ENCODE measurements around the gene KCNH2. TPM values are rescaled to one million over a fixed set of nuclear protein-coding genes. Genes with fewer than 3 reads are reported as not detected.
A peak's percentile ranks its signal among the peaks of the same experiment; 100 is the strongest.

The KCNH2 gene
- total RNA-seq, 2 experiments from 2014 or later = not detected

DNA sequence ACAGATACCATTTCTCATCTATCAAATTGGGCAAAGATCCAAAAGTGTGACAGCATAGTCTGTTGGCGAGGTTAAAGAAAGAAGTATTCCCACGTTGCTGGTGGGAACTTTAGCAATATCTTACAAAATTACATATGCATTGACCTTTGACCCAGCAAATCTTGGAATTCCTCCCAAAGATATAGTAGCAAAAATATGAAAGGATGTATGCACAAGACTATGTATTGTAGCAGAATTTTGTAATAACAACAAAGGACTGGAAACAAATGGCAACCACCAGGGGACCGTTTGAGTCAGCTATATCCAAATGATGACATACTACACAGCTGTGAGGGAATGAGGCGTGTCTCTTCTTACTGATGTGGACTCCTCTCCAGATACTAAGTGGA lies 50.2 kb downstream of the KCNH2 start:
- H3K27ac Mint-ChIP-seq = no peak overlapping the region

GRCh38 chr7:150927157-150927955 lies 50.8 kb downstream of the KCNH2 start:
- DNase-seq = no peak
- ChIA-PET POLR2A (no interaction called here), CTCF (interaction anchor here (1.8 kb wide), 1 partner anchor 29 kb away, joined by 8 read pairs; no protein-coding TSS in a partner anchor)
- Mint-ChIP-seq H3K4me3 (no peak overlapping the region), H3K4me1 (ENCODE audit: low read depth) (peaks cover 28% of the 10 kb centered on the region), H3K36me3 (ENCODE audit: low read depth) (no peaks in the 10 kb centered on the region), H3K27me3 (ENCODE audit: low read depth) (peaks cover 47% of the 10 kb centered on the region), H3K9me3 (ENCODE audit: insufficient read depth) (no peaks in the 10 kb centered on the region), H3K27ac (no peak overlapping the region)
- ATAC-seq = no peak

More for the DNA sequence above, 50.2 kb downstream of the KCNH2 start:
- ChIA-PET CTCF (no interaction called here), POLR2A (no interaction called here)
- no peak overlapping the region for H3K4me3 Mint-ChIP-seq
- ATAC-seq = no peak
- H3K9me3 Mint-ChIP-seq (ENCODE audit: insufficient read depth) = no peaks in the 10 kb centered on the region
- H3K36me3 Mint-ChIP-seq (ENCODE audit: low read depth) = no peaks in the 10 kb centered on the region
- peaks cover 41% of the 10 kb centered on the region for H3K27me3 Mint-ChIP-seq (ENCODE audit: low read depth)
- peaks cover 28% of the 10 kb centered on the region for H3K4me1 Mint-ChIP-seq (ENCODE audit: low read depth)
- DNase-seq = no peak

DNA sequence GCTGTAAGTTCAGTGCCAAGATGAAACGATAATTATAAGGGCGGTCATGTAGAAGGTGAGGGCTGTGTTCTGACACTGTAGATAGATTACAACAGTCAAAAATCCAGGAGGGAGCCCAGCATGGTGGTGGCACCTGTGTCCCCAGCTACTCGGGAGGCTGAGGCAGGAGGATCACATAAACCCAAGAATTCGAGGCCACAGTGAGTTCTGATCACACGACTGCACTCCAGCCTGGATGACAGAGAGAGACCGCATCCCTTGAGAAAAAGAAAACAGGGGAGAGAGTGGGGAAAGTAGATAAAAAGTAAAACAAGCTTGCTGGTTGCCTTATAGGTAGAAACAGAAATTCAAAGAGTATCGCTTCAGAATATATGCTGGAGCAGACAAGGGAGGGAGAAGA lies 52.1 kb downstream of the KCNH2 start:
- DNase-seq (no peak), ATAC-seq (no peak)
- ChIA-PET POLR2A (no interaction called here), CTCF (interaction anchor here (1.1 to 1.8 kb wide), 2 partner anchors 11 to 28 kb away, joined by 3 to 8 read pairs; no protein-coding TSS in a partner anchor)
- Mint-ChIP-seq H3K4me1 (ENCODE audit: low read depth) (peaks cover 23% of the 10 kb centered on the region), H3K27ac (no peak overlapping the region), H3K9me3 (ENCODE audit: insufficient read depth) (no peaks in the 10 kb centered on the region), H3K36me3 (ENCODE audit: low read depth) (no peaks in the 10 kb centered on the region), H3K4me3 (no peak overlapping the region), H3K27me3 (ENCODE audit: low read depth) (peaks cover 46% of the 10 kb centered on the region)

DNA sequence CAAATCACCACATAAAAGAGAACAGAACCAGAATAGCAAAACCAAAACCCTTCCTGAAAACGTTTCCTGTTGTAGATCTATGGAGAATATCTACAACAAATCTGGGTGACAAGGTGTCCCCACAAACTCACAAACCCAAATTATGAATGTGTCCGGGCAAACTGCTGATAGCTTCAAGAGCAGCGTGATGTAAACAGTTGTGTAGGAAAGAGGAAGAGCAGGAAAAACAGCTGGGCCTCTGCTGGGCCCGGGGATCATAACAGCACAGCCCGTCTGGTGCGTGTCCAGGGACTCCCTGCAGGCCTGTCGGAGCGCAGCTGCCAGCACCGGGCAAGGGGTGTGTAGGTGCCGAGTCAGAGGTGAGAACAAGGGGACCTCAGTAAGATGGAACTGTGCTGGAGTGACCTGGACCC lies 53.7 kb downstream of the KCNH2 start:
- peaks cover 19% of the 10 kb centered on the region for H3K4me1 Mint-ChIP-seq (ENCODE audit: low read depth)
- ChIA-PET CTCF (interaction anchor here (4.1 kb wide), 1 partner anchor 26 kb away, joined by 11 read pairs; no protein-coding TSS in a partner anchor), POLR2A (no interaction called here)
- no peak overlapping the region for H3K27ac Mint-ChIP-seq
- no peaks in the 10 kb centered on the region for H3K9me3 Mint-ChIP-seq (ENCODE audit: insufficient read depth)
- peak; percentile 57 for ATAC-seq
- DNase-seq = no peak
- peaks cover 52% of the 10 kb centered on the region for H3K27me3 Mint-ChIP-seq (ENCODE audit: low read depth)
- H3K36me3 Mint-ChIP-seq (ENCODE audit: low read depth) = no peaks in the 10 kb centered on the region
- H3K4me3 Mint-ChIP-seq = no peak overlapping the region

DNA sequence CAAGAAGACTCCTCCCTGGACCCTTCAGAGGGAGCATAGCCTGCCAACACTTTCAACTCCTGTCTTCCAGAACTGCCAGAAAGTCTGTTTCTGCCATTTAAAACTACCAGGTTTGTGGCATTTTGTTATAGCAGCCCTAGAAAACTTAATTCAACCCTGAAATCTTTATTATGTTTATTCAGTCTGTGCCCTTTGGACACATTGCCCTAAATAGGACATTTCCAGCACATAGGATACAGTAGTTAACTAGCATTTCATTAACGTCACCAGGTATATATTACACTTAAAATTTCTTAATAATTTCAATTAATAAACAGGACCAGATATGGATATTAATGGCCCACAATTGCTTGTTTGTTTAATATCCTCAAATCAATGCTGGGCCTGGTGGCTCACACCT lies 54.3 kb downstream of the KCNH2 start:
- no peak for DNase-seq
- POLR2A ChIA-PET = no interaction called here
- H3K36me3 Mint-ChIP-seq (ENCODE audit: low read depth) = no peaks in the 10 kb centered on the region
- peaks cover 52% of the 10 kb centered on the region for H3K27me3 Mint-ChIP-seq (ENCODE audit: low read depth)
- CTCF ChIA-PET = interaction anchor here (4.1 kb wide), 1 partner anchor 25 kb away, joined by 11 read pairs; no protein-coding TSS in a partner anchor
- H3K4me3 Mint-ChIP-seq = no peak overlapping the region
- no peak overlapping the region for H3K27ac Mint-ChIP-seq
- peaks cover 19% of the 10 kb centered on the region for H3K4me1 Mint-ChIP-seq (ENCODE audit: low read depth)
- no peak for ATAC-seq
- no peaks in the 10 kb centered on the region for H3K9me3 Mint-ChIP-seq (ENCODE audit: insufficient read depth)

- H3K4me3 Mint-ChIP-seq = no peak overlapping the region
- peaks cover 19% of the 10 kb centered on the region for H3K4me1 Mint-ChIP-seq (ENCODE audit: low read depth)
- no peak for DNase-seq
- H3K36me3 Mint-ChIP-seq (ENCODE audit: low read depth) = no peaks in the 10 kb centered on the region
- peaks cover 51% of the 10 kb centered on the region for H3K27me3 Mint-ChIP-seq (ENCODE audit: low read depth)
- ChIA-PET POLR2A (no interaction called here), CTCF (interaction anchor here (1.0 to 4.1 kb wide), 3 partner anchors 25 to 95 kb away, joined by 3 to 11 read pairs (median 3); no protein-coding TSS in a partner anchor)
- no peak overlapping the region for H3K27ac Mint-ChIP-seq
- no peak for ATAC-seq
- no peaks in the 10 kb centered on the region for H3K9me3 Mint-ChIP-seq (ENCODE audit: insufficient read depth)
These were observed 54.9 kb downstream of the KCNH2 start for GRCh38 chr7:150923196-150923595.

DNA sequence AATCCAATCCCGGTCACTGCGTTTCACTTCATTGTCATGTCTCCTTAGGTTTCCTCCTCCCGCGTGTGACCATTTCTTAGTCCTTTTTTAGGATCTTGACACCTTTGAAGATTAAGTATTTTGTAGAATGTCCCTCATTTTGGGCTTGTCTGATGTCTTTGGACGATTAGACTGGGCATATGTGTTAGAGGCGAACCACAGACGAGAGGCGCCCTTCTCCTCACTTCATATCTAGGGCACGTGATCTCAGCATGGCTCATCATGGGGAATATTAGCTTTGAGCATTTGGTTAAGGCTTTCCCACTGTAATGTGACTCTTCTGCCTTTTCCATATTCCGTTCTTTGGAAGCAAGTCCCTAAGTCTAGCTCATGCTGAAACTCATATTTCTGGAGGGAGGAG lies 59.0 kb downstream of the KCNH2 start:
- DNase-seq (no peak), ATAC-seq (no peak)
- ChIA-PET POLR2A (no interaction called here), CTCF (interaction anchor here (0.7 to 2.1 kb wide), 3 partner anchors 21 to 44 kb away, joined by 3 to 7 read pairs (median 4); no protein-coding TSS in a partner anchor)
- Mint-ChIP-seq H3K9me3 (ENCODE audit: insufficient read depth) (no peaks in the 10 kb centered on the region), H3K36me3 (ENCODE audit: low read depth) (no peaks in the 10 kb centered on the region), H3K4me1 (ENCODE audit: low read depth) (peaks cover 10% of the 10 kb centered on the region), H3K27ac (no peak overlapping the region), H3K27me3 (ENCODE audit: low read depth) (peaks cover 56% of the 10 kb centered on the region), H3K4me3 (no peak overlapping the region)

- ChIA-PET POLR2A (no interaction called here), CTCF (interaction anchor here (1.0 to 1.4 kb wide), 2 partner anchors 20 to 100 kb away, joined by 3 read pairs; no protein-coding TSS in a partner anchor)
These were observed 59.7 kb downstream of the KCNH2 start for GRCh38 chr7:150918378-150918777.

GRCh38 chr7:150917969-150918368 lies 60.2 kb downstream of the KCNH2 start:
- Mint-ChIP-seq H3K9me3 (ENCODE audit: insufficient read depth) (no peaks in the 10 kb centered on the region), H3K27me3 (ENCODE audit: low read depth) (peaks cover 63% of the 10 kb centered on the region), H3K36me3 (ENCODE audit: low read depth) (no peaks in the 10 kb centered on the region), H3K4me3 (no peak overlapping the region), H3K4me1 (ENCODE audit: low read depth) (peaks cover under 1% of the 10 kb centered on the region), H3K27ac (no peak overlapping the region)
- ATAC-seq (no peak), DNase-seq (no peak)
- CTCF ChIA-PET = interaction anchor here (1.0 to 1.4 kb wide), 2 partner anchors 19 to 100 kb away, joined by 3 read pairs; no protein-coding TSS in a partner anchor
- POLR2A ChIA-PET = no interaction called here

More at GRCh38 chr7:150918378-150918777, 59.7 kb downstream of the KCNH2 start:
- DNase-seq (no peak), ATAC-seq (no peak)
- Mint-ChIP-seq H3K4me1 (ENCODE audit: low read depth) (peaks cover 5% of the 10 kb centered on the region), H3K4me3 (no peak overlapping the region), H3K27ac (no peak overlapping the region), H3K36me3 (ENCODE audit: low read depth) (no peaks in the 10 kb centered on the region), H3K27me3 (ENCODE audit: low read depth) (peaks cover 62% of the 10 kb centered on the region), H3K9me3 (ENCODE audit: insufficient read depth) (no peaks in the 10 kb centered on the region)

DNA sequence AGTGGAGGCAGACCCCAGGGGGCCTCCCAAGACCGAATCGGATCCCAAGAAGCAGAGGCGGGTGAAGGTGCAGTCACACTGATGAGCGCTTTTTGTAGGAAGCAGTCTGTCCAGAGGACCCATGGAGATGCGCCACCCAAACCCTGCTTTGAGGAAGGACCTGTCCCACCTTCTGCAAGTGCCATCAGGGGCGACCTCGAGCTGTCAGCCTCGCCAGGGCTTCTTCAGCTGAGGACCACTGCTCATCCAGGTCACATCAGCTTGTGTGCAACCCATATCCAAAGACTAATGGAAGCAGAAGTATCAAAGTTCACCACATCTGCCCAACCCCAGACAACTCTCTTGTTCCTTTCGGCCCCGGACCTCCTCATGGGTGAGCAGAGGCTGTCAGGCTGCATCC lies 61.5 kb downstream of the KCNH2 start:
- Mint-ChIP-seq H3K27ac (no peak overlapping the region), H3K4me1 (ENCODE audit: low read depth) (no peaks in the 10 kb centered on the region), H3K36me3 (ENCODE audit: low read depth) (no peaks in the 10 kb centered on the region), H3K27me3 (ENCODE audit: low read depth) (peaks cover 60% of the 10 kb centered on the region), H3K9me3 (ENCODE audit: insufficient read depth) (no peaks in the 10 kb centered on the region), H3K4me3 (no peak overlapping the region)
- ChIA-PET CTCF (no interaction called here), POLR2A (interaction anchor here (0.6 kb wide), 1 partner anchor 1845 kb away, joined by 3 read pairs; no protein-coding TSS in a partner anchor)
- DNase-seq (no peak), ATAC-seq (no peak)

DNA sequence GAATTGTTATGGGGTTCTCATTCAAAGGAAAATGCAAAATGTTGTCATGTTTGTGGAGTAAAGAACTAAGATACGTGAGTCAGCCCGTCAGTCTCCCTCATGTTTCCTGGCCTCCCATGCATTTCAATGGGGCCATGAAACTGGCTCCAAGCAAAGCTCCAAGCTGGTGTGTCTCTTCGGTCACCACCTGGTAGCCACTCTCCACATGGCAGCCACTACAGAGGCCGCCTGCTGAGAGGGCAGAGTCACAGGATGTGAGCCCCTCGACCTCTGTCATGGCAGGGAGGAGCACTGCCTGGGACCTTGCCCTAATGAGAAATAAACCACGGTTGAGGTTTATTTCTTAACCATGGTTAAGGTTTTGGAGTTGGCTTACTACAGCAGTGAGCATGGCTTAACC lies 63.2 kb downstream of the KCNH2 start:
- Mint-ChIP-seq H3K36me3 (ENCODE audit: low read depth) (no peaks in the 10 kb centered on the region), H3K4me1 (ENCODE audit: low read depth) (peaks cover 4% of the 10 kb centered on the region), H3K27ac (no peak overlapping the region), H3K9me3 (ENCODE audit: insufficient read depth) (no peaks in the 10 kb centered on the region), H3K27me3 (ENCODE audit: low read depth) (peaks cover 65% of the 10 kb centered on the region), H3K4me3 (no peak overlapping the region)
- no peak for DNase-seq
- ChIA-PET CTCF (interaction anchor here (1.2 to 1.4 kb wide), 2 partner anchors 11 to 74 kb away, joined by 3 read pairs; no protein-coding TSS in a partner anchor), POLR2A (no interaction called here)
- no peak for ATAC-seq

DNA sequence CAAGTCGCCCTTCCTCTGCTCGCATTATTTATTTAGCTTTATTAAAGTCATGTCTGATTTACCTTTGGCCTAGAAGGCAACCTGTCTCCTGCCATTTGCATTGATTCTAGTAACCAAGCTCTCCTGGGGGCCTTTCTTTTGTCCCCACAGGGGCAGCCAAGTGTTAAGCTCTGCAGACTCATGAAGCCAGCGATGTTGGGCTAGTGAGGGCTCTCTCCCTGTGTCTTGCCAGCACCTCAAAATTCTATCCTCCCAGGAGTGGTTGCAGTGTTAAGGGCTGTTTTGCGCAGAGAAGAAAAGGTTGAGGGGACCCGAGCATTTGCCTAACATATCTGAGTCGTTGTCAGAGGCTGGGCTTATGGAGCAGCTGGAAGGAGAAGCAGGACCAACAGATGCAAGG lies 63.9 kb downstream of the KCNH2 start:
- H3K27ac Mint-ChIP-seq = no peak overlapping the region
- H3K36me3 Mint-ChIP-seq (ENCODE audit: low read depth) = peaks cover 2% of the 10 kb centered on the region
- H3K9me3 Mint-ChIP-seq (ENCODE audit: insufficient read depth) = no peaks in the 10 kb centered on the region
- ATAC-seq (no peak), DNase-seq (no peak)
- CTCF ChIA-PET = interaction anchor here (0.5 to 4.0 kb wide), 4 partner anchors 16 to 208 kb away, joined by 3 to 20 read pairs (median 4); no protein-coding TSS in a partner anchor
- no peak overlapping the region for H3K4me3 Mint-ChIP-seq
- POLR2A ChIA-PET = interaction anchor here (0.7 kb wide), 1 partner anchor 48 kb away, joined by 3 read pairs; no protein-coding TSS in a partner anchor
- H3K27me3 Mint-ChIP-seq (ENCODE audit: low read depth) = peaks cover 58% of the 10 kb centered on the region
- peaks cover 7% of the 10 kb centered on the region for H3K4me1 Mint-ChIP-seq (ENCODE audit: low read depth)

Data from activated CD8-positive, alpha-beta T cell treated with anti-CD3 and anti-CD28 coated beads, Interleukin-2, amount 10 ng/mL, durations not matched to agents 7 days and 5 days (primary cell).